ENCODE measurements around the gene SFT2D2.

Gene SFT2D2

GRCh38 chr1:168301664-168302320 is 76.0 kb downstream of the SFT2D2 start:
- FAIRE-seq (peak; percentile 86), DNase-seq (ENCODE audit: insufficient read length, low spot score) (peak; percentile 72)

All from HTR-8/SVneo (cell line).